Neuronal stem cell (in vitro differentiated cells): ENCODE results near the gene RNF123.

Experiments used
- DNase-seq: peaks from one replicate; pipeline ENCODE4 v3.0.0-alpha.2; 2013; ENCODE audit warnings: low spot score
- H2AFZ ChIP-seq: one replicate; pipeline ENCODE4 v1.6.1; 2013; ENCODE audit warnings: mild to moderate bottlenecking, low read length, inconsistent platforms
- H2AK5ac ChIP-seq: 2 replicates; pipeline ENCODE4 v1.6.1; 2013; ENCODE audit warnings: low read depth, mild to moderate bottlenecking, inconsistent platforms, low read length, moderate library complexity, mixed read lengths
- H2BK120ac ChIP-seq: 2 replicates; pipeline ENCODE4 v1.6.1; 2013; ENCODE audit warnings: low read depth, mild to moderate bottlenecking, inconsistent platforms, low read length, moderate library complexity, mixed read lengths
- H2BK12ac ChIP-seq: one replicate; pipeline ENCODE4 v1.6.1; 2013; ENCODE audit warnings: low read length, inconsistent platforms
- H2BK15ac ChIP-seq: 2 replicates; pipeline ENCODE4 v1.6.1; 2013; ENCODE audit warnings: mild to moderate bottlenecking, low read length, inconsistent platforms, mixed read lengths
- H2BK5ac ChIP-seq: one replicate; pipeline ENCODE4 v1.6.1; 2013; ENCODE audit warnings: inconsistent platforms, mild to moderate bottlenecking, low read length, moderate library complexity
- H3K14ac ChIP-seq: one replicate; pipeline ENCODE4 v1.6.1; 2013; ENCODE audit warnings: low read length, inconsistent platforms
- H3K18ac ChIP-seq: 2 replicates; pipeline ENCODE4 v1.6.1; 2013; ENCODE audit warnings: low read length, inconsistent platforms
- H3K23ac ChIP-seq: 2 replicates; pipeline ENCODE4 v1.6.1; 2013; ENCODE audit warnings: low read depth, mild to moderate bottlenecking, mixed read lengths, low read length, inconsistent platforms; ENCODE audit not compliant: poor library complexity
- H3K27ac ChIP-seq: replicated peaks from 3 replicates; pipeline ENCODE4 v1.5.1; 2013; ENCODE audit warnings: low read length, inconsistent platforms
- H3K27me3 ChIP-seq, 3 experiments: 2 replicates each; pipeline ENCODE4 v1.6.1; 2013; ENCODE audit warnings: low read length in 3 of 3, mild to moderate bottlenecking in 2 of 3, inconsistent platforms in 1 of 3, low read depth in 1 of 3, mixed read lengths in 1 of 3, moderate library complexity in 1 of 3; ENCODE audit not compliant: control insufficient read depth in 3 of 3, insufficient read depth in 3 of 3
- H3K36me3 ChIP-seq, 2 donors: replicated peaks in 1 of 2; 2 replicates each; pipeline ENCODE4 v1.6.1; 2013; ENCODE audit warnings: low read length in 2 of 2; ENCODE audit not compliant: control insufficient read depth in 2 of 2, insufficient read depth in 2 of 2
- H3K4ac ChIP-seq: 2 replicates; pipeline ENCODE4 v1.6.1; 2013; ENCODE audit warnings: inconsistent platforms, mild to moderate bottlenecking, low read length, moderate library complexity
- H3K4me1 ChIP-seq, 2 donors: 1 replicate in 1 of 2; 2 replicates in 1 of 2; pipeline ENCODE4 v1.6.1; 2013; ENCODE audit warnings: low read length in 2 of 2, low read depth in 1 of 2; ENCODE audit not compliant: control insufficient read depth in 2 of 2, insufficient read depth in 1 of 2
- H3K4me2 ChIP-seq: one replicate; pipeline ENCODE4 v1.6.1; 2013; ENCODE audit warnings: mild to moderate bottlenecking, low read length, inconsistent platforms; ENCODE audit not compliant: insufficient read depth, poor library complexity, severe bottlenecking
- H3K4me3 ChIP-seq, 2 donors: 2 replicates each; pipeline ENCODE4 v1.5.1; 2013; ENCODE audit warnings: low read length in 2 of 2, mild to moderate bottlenecking in 2 of 2, inconsistent platforms in 1 of 2, moderate library complexity in 1 of 2
- H3K79me1 ChIP-seq: one replicate; pipeline ENCODE4 v1.6.1; 2013; ENCODE audit warnings: low read depth, mild to moderate bottlenecking, inconsistent platforms, low read length, moderate library complexity
- H3K9ac ChIP-seq: one replicate; pipeline ENCODE4 v1.6.1; 2013; ENCODE audit warnings: mild to moderate bottlenecking, low read depth, low read length, inconsistent platforms; ENCODE audit not compliant: poor library complexity
- H3K9me3 ChIP-seq, 2 donors: replicated peaks in 1 of 2; 2 replicates each; pipeline versions ENCODE3 to v1.6.1; 2013; ENCODE audit warnings: low read length in 2 of 2, mild to moderate bottlenecking in 2 of 2, inconsistent platforms in 1 of 2, low read depth in 1 of 2, mixed read lengths in 1 of 2, moderate library complexity in 1 of 2; ENCODE audit not compliant: control insufficient read depth in 2 of 2, insufficient read depth in 1 of 2
- H4K8ac ChIP-seq: one replicate; pipeline ENCODE4 v1.6.1; 2013; ENCODE audit warnings: low read depth, mild to moderate bottlenecking, inconsistent platforms, low read length, moderate library complexity
- H4K91ac ChIP-seq: one replicate; pipeline ENCODE4 v1.6.1; 2013; ENCODE audit warnings: low read length, low read depth, mild to moderate bottlenecking, inconsistent platforms; ENCODE audit not compliant: poor library complexity
- WGBS, 2 donors: extraction: QIAGEN DNeasy Blood & Tissue Kit; methylation state at CpG; one replicate each; pipeline ENCODE4 v1.1.7; 2013; ENCODE audit warnings: missing lambda C conversion rate in 2 of 2, mixed read lengths in 1 of 2; ENCODE audit not compliant: insufficient read length in 2 of 2, insufficient replicate concordance in 1 of 2; ENCODE audit errors: extremely low coverage in 2 of 2; 5-methylcytosine and 5-hydroxymethylcytosine counted together

Gene RNF123

DNA sequence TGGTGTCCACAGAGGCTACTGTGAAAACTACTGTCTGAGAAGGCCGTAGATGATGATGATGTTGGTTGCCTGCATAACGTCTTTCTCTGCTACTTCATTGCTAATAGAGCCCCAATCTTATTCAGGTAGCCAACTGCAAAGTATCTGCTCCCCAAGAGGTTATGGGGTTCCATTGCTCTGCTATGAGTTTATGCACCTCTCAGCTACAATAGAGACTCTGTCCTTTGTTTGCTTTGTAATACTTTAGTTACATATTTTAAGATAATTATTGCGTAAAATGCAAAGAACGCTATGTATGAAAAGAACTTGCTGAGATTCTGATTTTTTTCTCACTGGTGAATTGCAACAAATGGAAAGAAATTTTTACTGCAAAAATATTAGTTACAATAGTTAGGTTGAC, 62.1 kb downstream of the RNF123 start:
- no peak for DNase-seq
- Histone ChIP-seq H3K9me3 (no peaks in the 10 kb centered on the region), H3K79me1 (no peaks in the 10 kb centered on the region), H3K36me3 (peaks cover 3 to 45% of the 10 kb centered on the region in 2 donors), H2AFZ (no peak overlapping the region), H3K23ac (no peak overlapping the region), H2AK5ac (no peak overlapping the region), H2BK5ac (no peak overlapping the region), H2BK15ac (no peak overlapping the region), H3K18ac (no peak overlapping the region), H3K27ac (no peak overlapping the region), H4K8ac (no peak overlapping the region), H3K4ac (no peak overlapping the region), H3K9ac (no peak overlapping the region), H3K4me1 (peaks cover 0 to 5% of the 10 kb centered on the region in 2 donors), H2BK120ac (no peak overlapping the region), H3K27me3 (no peaks in the 10 kb centered on the region), H4K91ac (no peak overlapping the region), H3K4me2 (no peak overlapping the region), H2BK12ac (no peak overlapping the region), H3K4me3 (no peak overlapping the region), H3K14ac (no peak overlapping the region)
- WGBS, 2 donors: no CpG with 5 or more reads among the region's 4 CpGs

DNA sequence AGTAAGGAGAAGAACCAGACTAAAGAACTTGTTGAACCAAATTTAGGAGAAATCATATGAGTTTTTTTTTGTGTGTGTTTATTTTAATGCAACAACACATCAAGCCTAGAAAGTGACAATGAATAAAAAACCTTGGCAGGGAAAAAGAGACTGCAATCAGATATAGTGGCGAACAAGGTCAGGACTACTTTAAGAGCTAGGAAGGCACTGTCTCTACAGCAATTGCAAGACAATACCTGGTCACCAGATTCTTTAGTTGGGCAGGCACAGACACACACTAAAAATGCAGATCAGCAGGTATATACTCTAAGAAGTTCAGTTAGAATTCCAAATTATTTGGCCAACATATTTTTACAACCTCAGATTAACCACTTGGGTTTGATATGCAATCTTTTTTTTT, 65.2 kb downstream of the RNF123 start:
- no peak overlapping the region for H2BK15ac ChIP-seq
- H3K4me2 ChIP-seq: no peak overlapping the region
- H3K27me3 ChIP-seq: no peaks in the 10 kb centered on the region
- no peak overlapping the region for H3K14ac ChIP-seq
- DNase-seq: no peak
- no peak overlapping the region for H2AFZ ChIP-seq
- no peaks in the 10 kb centered on the region for H3K79me1 ChIP-seq
- no peak overlapping the region for H2AK5ac ChIP-seq
- H3K9ac ChIP-seq: no peak overlapping the region
- no peaks in the 10 kb centered on the region for H3K4me1 ChIP-seq
- no peak overlapping the region for H4K91ac ChIP-seq
- no peak overlapping the region for H3K23ac ChIP-seq
- H2BK12ac ChIP-seq: no peak overlapping the region
- H3K18ac ChIP-seq: no peak overlapping the region
- H3K36me3 ChIP-seq: peaks cover 0 to 15% of the 10 kb centered on the region in 2 donors
- no peak overlapping the region for H2BK120ac ChIP-seq
- no CpG with 5 or more reads among the region's 1 CpG for WGBS, 2 donors
- H4K8ac ChIP-seq: no peak overlapping the region
- H3K4ac ChIP-seq: no peak overlapping the region
- no peak overlapping the region for H3K4me3 ChIP-seq
- H3K27ac ChIP-seq: no peak overlapping the region
- H3K9me3 ChIP-seq: no peaks in the 10 kb centered on the region
- H2BK5ac ChIP-seq: no peak overlapping the region

- H3K36me3 ChIP-seq: peaks cover 0 to 14% of the 10 kb centered on the region in 2 donors
- H3K4me1 ChIP-seq: no peaks in the 10 kb centered on the region
- no peak overlapping the region for H3K18ac ChIP-seq
- H2BK5ac ChIP-seq: no peak overlapping the region
- no peak for DNase-seq
- H3K4ac ChIP-seq: no peak overlapping the region
- no peak overlapping the region for H3K9ac ChIP-seq
- H3K23ac ChIP-seq: no peak overlapping the region
- H3K9me3 ChIP-seq: no peaks in the 10 kb centered on the region
- H2AK5ac ChIP-seq: no peak overlapping the region
- no peak overlapping the region for H4K8ac ChIP-seq
- no peaks in the 10 kb centered on the region for H3K27me3 ChIP-seq
- H3K79me1 ChIP-seq: no peaks in the 10 kb centered on the region
- no peak overlapping the region for H2AFZ ChIP-seq
- no peak overlapping the region for H4K91ac ChIP-seq
- no peak overlapping the region for H2BK12ac ChIP-seq
- no peak overlapping the region for H2BK120ac ChIP-seq
- no peak overlapping the region for H3K27ac ChIP-seq
- no peak overlapping the region for H3K14ac ChIP-seq
- H3K4me2 ChIP-seq: no peak overlapping the region
- WGBS, 2 donors: no CpG with 5 or more reads among the region's 1 CpG
- no peak overlapping the region for H3K4me3 ChIP-seq
- H2BK15ac ChIP-seq: no peak overlapping the region
These were observed 66.7 kb downstream of the RNF123 start for GRCh38 chr3:49756036-49756435.

DNA sequence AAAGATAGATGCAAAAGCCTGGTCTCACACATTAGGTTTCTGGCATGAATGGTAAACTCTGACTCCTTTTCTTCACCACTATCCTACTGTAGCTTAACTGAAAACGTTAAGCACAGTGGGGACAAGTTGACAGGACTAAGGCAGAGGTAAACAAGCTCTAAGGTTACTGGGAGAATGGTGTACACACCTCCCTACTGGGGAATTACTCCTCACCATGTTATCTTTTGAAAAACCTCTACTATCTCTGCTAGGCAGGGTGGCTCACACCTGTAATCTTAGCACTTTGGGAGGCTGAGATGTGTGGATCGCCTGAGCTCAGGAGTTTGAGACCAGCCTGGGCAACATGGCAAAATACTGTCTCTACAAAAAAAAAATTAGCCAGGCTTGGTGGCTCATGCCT, 67.8 kb downstream of the RNF123 start:
- no peak overlapping the region for H4K91ac ChIP-seq
- no peak overlapping the region for H3K27ac ChIP-seq
- H3K36me3 ChIP-seq: peaks cover 0 to 11% of the 10 kb centered on the region in 2 donors
- no peak overlapping the region for H3K23ac ChIP-seq
- no peak overlapping the region for H3K14ac ChIP-seq
- H3K27me3 ChIP-seq: no peaks in the 10 kb centered on the region
- no peak overlapping the region for H3K4me3 ChIP-seq
- no peak for DNase-seq
- H4K8ac ChIP-seq: no peak overlapping the region
- H2BK12ac ChIP-seq: no peak overlapping the region
- no CpG with 5 or more reads among the region's 2 CpGs for WGBS, 2 donors
- H2BK120ac ChIP-seq: no peak overlapping the region
- H3K79me1 ChIP-seq: no peaks in the 10 kb centered on the region
- no peak overlapping the region for H2AK5ac ChIP-seq
- H3K9me3 ChIP-seq: no peaks in the 10 kb centered on the region
- H3K4me1 ChIP-seq: no peaks in the 10 kb centered on the region
- H2BK5ac ChIP-seq: no peak overlapping the region
- no peak overlapping the region for H3K4ac ChIP-seq
- H2BK15ac ChIP-seq: no peak overlapping the region
- no peak overlapping the region for H3K9ac ChIP-seq
- H2AFZ ChIP-seq: no peak overlapping the region
- H3K4me2 ChIP-seq: no peak overlapping the region
- H3K18ac ChIP-seq: no peak overlapping the region
